Measurements from ENCODE around the gene STAU1. TPM values are rescaled to one million over a fixed set of nuclear protein-coding genes. Genes with fewer than 3 reads are reported as not detected.
"Not testable (repeated sequence)": the region's sequence is repeated elsewhere in the genome, so short reads cannot be mapped to it uniquely, and the experiment has no call there.

The STAU1 gene
- total RNA-seq, 1 experiment from 2014 or later = 61.4 TPM

GRCh38 chr20:49210101-49210756 lies 22.1 kb upstream of the STAU1 start:
- DNase-seq (ENCODE audit: extremely low read depth, low read depth) = no peak

GRCh38 chr20:49207076-49207475 lies 18.9 kb upstream of the STAU1 start:
- no peak for DNase-seq (ENCODE audit: extremely low read depth, low read depth)

- no peak for DNase-seq (ENCODE audit: extremely low read depth, low read depth)
Measured at GRCh38 chr20:49203746-49204145, 15.6 kb upstream of the STAU1 start.

- DNase-seq (ENCODE audit: extremely low read depth, low read depth) = no peak
Measured at GRCh38 chr20:49203011-49203410, 14.9 kb upstream of the STAU1 start.

- no peak for DNase-seq (ENCODE audit: extremely low read depth, low read depth)
Measured at GRCh38 chr20:49199729-49200293, 11.7 kb upstream of the STAU1 start.

GRCh38 chr20:49192944-49193518 lies 4.9 kb upstream of the STAU1 start:
- not testable (repeated sequence) for DNase-seq (ENCODE audit: extremely low read depth, low read depth)

- DNase-seq (ENCODE audit: extremely low read depth, low read depth) = no peak
Measured at GRCh38 chr20:49187330-49187850, 744 bp downstream of the STAU1 start.

GRCh38 chr20:49186535-49187329 lies 1.4 kb downstream of the STAU1 start:
- DNase-seq (ENCODE audit: extremely low read depth, low read depth) = no peak

- DNase-seq (ENCODE audit: extremely low read depth, low read depth) = no peak
Measured at GRCh38 chr20:49185071-49185761, 2.9 kb downstream of the STAU1 start.

GRCh38 chr20:49184691-49185070 lies 3.5 kb downstream of the STAU1 start:
- no peak for DNase-seq (ENCODE audit: extremely low read depth, low read depth)

GRCh38 chr20:49184084-49184501 lies 4.0 kb downstream of the STAU1 start:
- DNase-seq (ENCODE audit: extremely low read depth, low read depth) = not testable (repeated sequence)

GRCh38 chr20:49183444-49183843 lies 4.7 kb downstream of the STAU1 start:
- DNase-seq (ENCODE audit: extremely low read depth, low read depth) = no peak

- no peak for DNase-seq (ENCODE audit: extremely low read depth, low read depth)
Measured at GRCh38 chr20:49181265-49181877, 6.8 kb downstream of the STAU1 start.

GRCh38 chr20:49179368-49180277 lies 8.5 kb downstream of the STAU1 start:
- no peak for DNase-seq (ENCODE audit: extremely low read depth, low read depth)

- no peak for DNase-seq (ENCODE audit: extremely low read depth, low read depth)
Measured at GRCh38 chr20:49174183-49174582, 14.0 kb downstream of the STAU1 start.

- no peak for DNase-seq (ENCODE audit: extremely low read depth, low read depth)
Measured at GRCh38 chr20:49172413-49172812, 15.7 kb downstream of the STAU1 start.

- no peak for DNase-seq (ENCODE audit: extremely low read depth, low read depth)
Measured at GRCh38 chr20:49171909-49172308, 16.2 kb downstream of the STAU1 start.

- DNase-seq (ENCODE audit: extremely low read depth, low read depth) = no peak
Measured at GRCh38 chr20:49170714-49171113, 17.4 kb downstream of the STAU1 start.

- no peak for DNase-seq (ENCODE audit: extremely low read depth, low read depth)
Measured at GRCh38 chr20:49169547-49169946, 18.6 kb downstream of the STAU1 start.
